SKM-1 (cell line): Measurements from ENCODE around the gene EMILIN1.

Experiments
- DNase-seq: peaks from one replicate; lab custom pipeline; 2025; ENCODE audit not compliant: unreplicated experiment; lab: John Stamatoyannopoulos, UW

Gene EMILIN1

GRCh38 chr2:27079233-27080139, 1.1 kb downstream of the EMILIN1 start:
- no peak for DNase-seq

- no peak for DNase-seq
Observed at GRCh38 chr2:27080140-27080469, 1.7 kb downstream of the EMILIN1 start.

GRCh38 chr2:27080603-27080936, 2.2 kb downstream of the EMILIN1 start:
- no peak for DNase-seq

- no peak for DNase-seq
Observed at GRCh38 chr2:27081984-27082772, 3.8 kb downstream of the EMILIN1 start.

- DNase-seq = no peak
Observed at GRCh38 chr2:27082773-27083409, 4.5 kb downstream of the EMILIN1 start.

GRCh38 chr2:27083410-27084296, 5.2 kb downstream of the EMILIN1 start:
- DNase-seq = no peak

GRCh38 chr2:27084297-27085061, 6.1 kb downstream of the EMILIN1 start:
- no peak for DNase-seq

- DNase-seq = no peak
Observed at GRCh38 chr2:27085062-27085672, 6.8 kb downstream of the EMILIN1 start.

GRCh38 chr2:27085673-27086089, 7.3 kb downstream of the EMILIN1 start:
- DNase-seq = no peak

- DNase-seq = peak; percentile 81
Observed at GRCh38 chr2:27086090-27086723, 7.8 kb downstream of the EMILIN1 start.

GRCh38 chr2:27086724-27087593, 8.5 kb downstream of the EMILIN1 start, which contains the start of gene KHK:
KHK (plus strand) TSS chr2:27086772; CDS start chr2:27087260, 488 bp downstream.
- no peak for DNase-seq

- DNase-seq = no peak
Observed at GRCh38 chr2:27087823-27088410, 9.5 kb downstream of the EMILIN1 start.

- no peak for DNase-seq
Observed at GRCh38 chr2:27088634-27089033, 10.2 kb downstream of the EMILIN1 start.

- no peak for DNase-seq
Observed at GRCh38 chr2:27089111-27089954, 10.9 kb downstream of the EMILIN1 start.

GRCh38 chr2:27091746-27092695, 13.6 kb downstream of the EMILIN1 start:
- DNase-seq = no peak
